Lower lobe of right lung (tissue), 2 donors: Measurements from ENCODE around the gene CCDC92. TPM values are rescaled to one million over a fixed set of nuclear protein-coding genes. Genes with fewer than 3 reads are reported as not detected.

Experiments
- ATAC-seq, 2 donors: fragments of 200-7000 bp; cut with Tn5 transposase; one replicate each; pipeline ENCODE4 v1.9.1; 2020 to 2022; ENCODE audit warnings: mild to moderate bottlenecking in 2 of 2, moderate library complexity in 2 of 2
- DNase-seq: peaks from one replicate; pipeline ENCODE4 v3.0.0-alpha.2; 2020
- H3K27ac ChIP-seq: fragments of 200-600 bp; one replicate; pipeline ENCODE4 v1.8.0; 2022
- H3K27me3 ChIP-seq: fragments of 200-600 bp; one replicate; pipeline ENCODE4 v1.8.0; 2022; ENCODE audit warnings: low read depth
- H3K36me3 ChIP-seq: fragments of 200-600 bp; one replicate; pipeline ENCODE4 v1.8.0; 2022; ENCODE audit warnings: mild to moderate bottlenecking
- H3K4me1 ChIP-seq: fragments of 200-600 bp; one replicate; pipeline ENCODE4 v1.8.0; 2022
- H3K4me3 ChIP-seq: fragments of 200-600 bp; one replicate; pipeline ENCODE4 v1.8.0; 2022; ENCODE audit warnings: mild to moderate bottlenecking
- H3K9me3 ChIP-seq: fragments of 200-600 bp; one replicate; pipeline ENCODE4 v1.8.0; 2022
- intact Hi-C: fragments of 100-400 bp; cut with DNase I; formaldehyde crosslinking; loops from one replicate; pipeline ENCODE4 v1.11.0; 2022
- total RNA-seq: library from RNA; stranded (reverse); fragmentation: NEBNext Ultra II Directional; extraction: Animal tissue kit (Norgen Biotek cat#: 25700); gene quantifications from one replicate; pipeline ENCODE4 v1.2.1, GENCODE V29; 2021
- TF ChIP-seq, protein P1 (sequence below): fragments of 200-600 bp; IDR thresholded peaks from one replicate; pipeline ENCODE4 v1.8.0; 2022; ENCODE audit warnings: antibody characterized with exemption, mild to moderate bottlenecking
- donor health status: DM: no; HTN: yes; CAD: no; lungs with severe emphysema.

Gene CCDC92
- total RNA-seq, 1 donor from 2014 or later: 47.6 TPM

DNA sequence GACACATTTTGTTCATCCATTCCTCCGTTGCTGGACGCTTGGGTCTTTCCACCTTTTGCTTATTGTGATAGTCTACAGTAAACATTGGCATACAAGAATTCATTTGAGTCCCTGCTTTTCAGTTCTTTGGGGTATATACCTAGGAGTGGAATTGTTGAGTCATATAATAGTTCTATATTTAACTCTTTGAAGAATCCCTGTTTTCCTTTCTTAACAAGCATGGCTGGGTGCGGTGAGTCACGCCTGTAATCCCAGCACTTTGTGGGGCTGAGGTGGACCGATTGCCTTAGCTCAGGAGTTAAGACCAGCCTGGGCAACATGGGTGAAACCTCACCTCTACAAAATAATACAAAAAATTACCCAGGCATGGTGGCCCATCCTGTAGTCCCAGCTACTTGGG is 75.4 kb downstream of the CCDC92 start:
- Histone ChIP-seq H3K9me3 (no peaks in the 10 kb centered on the region), H3K4me3 (no peak overlapping the region), H3K36me3 (no peaks in the 10 kb centered on the region), H3K27ac (no peak overlapping the region), H3K4me1 (no peaks in the 10 kb centered on the region), H3K27me3 (peaks cover 4% of the 10 kb centered on the region)
- no peak for DNase-seq
- TF ChIP-seq, protein P1, sequence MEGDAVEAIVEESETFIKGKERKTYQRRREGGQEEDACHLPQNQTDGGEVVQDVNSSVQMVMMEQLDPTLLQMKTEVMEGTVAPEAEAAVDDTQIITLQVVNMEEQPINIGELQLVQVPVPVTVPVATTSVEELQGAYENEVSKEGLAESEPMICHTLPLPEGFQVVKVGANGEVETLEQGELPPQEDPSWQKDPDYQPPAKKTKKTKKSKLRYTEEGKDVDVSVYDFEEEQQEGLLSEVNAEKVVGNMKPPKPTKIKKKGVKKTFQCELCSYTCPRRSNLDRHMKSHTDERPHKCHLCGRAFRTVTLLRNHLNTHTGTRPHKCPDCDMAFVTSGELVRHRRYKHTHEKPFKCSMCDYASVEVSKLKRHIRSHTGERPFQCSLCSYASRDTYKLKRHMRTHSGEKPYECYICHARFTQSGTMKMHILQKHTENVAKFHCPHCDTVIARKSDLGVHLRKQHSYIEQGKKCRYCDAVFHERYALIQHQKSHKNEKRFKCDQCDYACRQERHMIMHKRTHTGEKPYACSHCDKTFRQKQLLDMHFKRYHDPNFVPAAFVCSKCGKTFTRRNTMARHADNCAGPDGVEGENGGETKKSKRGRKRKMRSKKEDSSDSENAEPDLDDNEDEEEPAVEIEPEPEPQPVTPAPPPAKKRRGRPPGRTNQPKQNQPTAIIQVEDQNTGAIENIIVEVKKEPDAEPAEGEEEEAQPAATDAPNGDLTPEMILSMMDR: no peak
- no peak for ATAC-seq
- intact Hi-C loops: no loop called here

GRCh38 chr12:123896767-123897166 is 75.9 kb downstream of the CCDC92 start:
- TF ChIP-seq, protein P1: no peak
- intact Hi-C loops: no loop called here
- Histone ChIP-seq H3K36me3 (no peaks in the 10 kb centered on the region), H3K4me3 (no peak overlapping the region), H3K9me3 (no peaks in the 10 kb centered on the region), H3K4me1 (no peaks in the 10 kb centered on the region), H3K27ac (no peak overlapping the region), H3K27me3 (peaks cover 8% of the 10 kb centered on the region)
- DNase-seq: no peak
- ATAC-seq: no peak

DNA sequence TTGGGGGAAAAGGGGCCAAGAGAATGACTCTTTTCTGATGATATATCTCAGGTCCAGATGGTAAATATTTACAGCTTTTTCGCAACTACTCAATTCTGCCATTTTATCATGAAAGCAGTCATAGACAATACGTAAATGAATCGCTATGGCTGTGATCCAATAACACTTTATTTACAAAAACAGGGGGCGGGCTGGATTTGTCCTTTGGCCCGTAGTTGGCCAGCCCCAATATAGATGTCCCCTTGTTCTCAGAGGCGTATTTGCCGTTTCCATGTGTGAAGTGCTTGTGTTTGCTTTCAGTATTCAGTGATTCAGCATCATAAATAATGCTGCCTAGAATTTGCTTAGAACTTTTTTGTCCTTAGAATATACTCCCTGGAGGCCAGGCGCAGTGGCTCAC is 77.2 kb downstream of the CCDC92 start:
- Histone ChIP-seq H3K4me3 (no peak overlapping the region), H3K36me3 (no peaks in the 10 kb centered on the region), H3K4me1 (no peaks in the 10 kb centered on the region), H3K9me3 (no peaks in the 10 kb centered on the region), H3K27ac (no peak overlapping the region), H3K27me3 (peaks cover 8% of the 10 kb centered on the region)
- TF ChIP-seq, protein P1: no peak
- DNase-seq (no peak), ATAC-seq (no peak)
- intact Hi-C loops: no loop called here

DNA sequence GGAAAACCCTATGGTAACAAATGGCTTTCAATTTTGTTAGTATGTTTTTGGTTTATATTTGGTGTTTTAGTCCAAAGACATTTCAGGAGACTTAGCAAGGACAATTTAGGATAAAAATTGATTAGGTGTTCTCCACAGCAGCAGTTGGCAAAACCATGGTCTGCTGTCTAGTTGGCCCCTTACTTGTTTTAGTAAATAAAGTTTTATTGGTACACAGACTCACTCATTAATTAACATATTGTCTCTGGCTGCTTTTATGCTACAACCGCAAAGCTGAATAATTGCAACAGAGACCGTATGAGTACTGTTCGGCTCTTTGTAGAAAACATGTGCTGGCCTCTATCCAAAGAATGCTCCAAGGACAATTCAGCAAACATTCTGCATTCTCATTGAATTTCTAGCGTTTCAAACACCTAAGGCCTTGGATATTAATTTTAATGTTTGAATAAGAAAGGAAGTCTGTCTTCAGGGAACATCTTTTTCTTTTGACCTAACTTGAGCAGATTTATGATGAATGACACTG is 77.7 kb downstream of the CCDC92 start:
- no peak for DNase-seq
- intact Hi-C loops: no loop called here
- TF ChIP-seq, protein P1: no peak
- Histone ChIP-seq H3K4me3 (no peak overlapping the region), H3K27me3 (peaks cover 8% of the 10 kb centered on the region), H3K9me3 (no peaks in the 10 kb centered on the region), H3K4me1 (no peaks in the 10 kb centered on the region), H3K27ac (no peak overlapping the region), H3K36me3 (no peaks in the 10 kb centered on the region)
- no peak for ATAC-seq

- DNase-seq (no peak), ATAC-seq (no peak)
- H3K27me3 ChIP-seq: peaks cover 8% of the 10 kb centered on the region
- no peak overlapping the region for H3K4me3 ChIP-seq
- H3K4me1 ChIP-seq: no peaks in the 10 kb centered on the region
- intact Hi-C loops: no loop called here
- no peaks in the 10 kb centered on the region for H3K9me3 ChIP-seq
- H3K36me3 ChIP-seq: no peaks in the 10 kb centered on the region
- TF ChIP-seq, protein P1: no peak
- H3K27ac ChIP-seq: no peak overlapping the region
Observed at GRCh38 chr12:123893276-123893675, 79.4 kb downstream of the CCDC92 start.

DNA sequence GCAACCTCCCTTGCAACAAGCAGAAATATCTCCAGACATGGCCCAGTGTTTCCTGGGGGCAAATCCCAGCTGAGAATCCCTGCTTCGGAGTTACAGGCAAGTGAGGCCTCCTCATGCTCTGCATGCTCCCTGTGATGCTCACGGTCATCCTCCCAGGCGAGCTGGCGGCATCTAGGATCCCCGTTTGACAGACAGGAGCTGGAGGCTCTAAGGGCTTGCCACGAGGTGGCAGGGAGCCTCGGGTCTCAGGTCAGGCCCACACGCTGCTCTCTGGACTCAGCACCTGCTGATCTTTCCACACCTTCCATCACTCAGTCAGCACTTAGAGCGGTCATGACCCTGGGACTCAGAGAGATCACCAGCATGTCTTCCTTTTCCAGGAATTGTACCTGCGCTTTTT is 79.8 kb downstream of the CCDC92 start:
- intact Hi-C loops: no loop called here
- ATAC-seq: no peak
- Histone ChIP-seq H3K27ac (no peak overlapping the region), H3K4me1 (no peaks in the 10 kb centered on the region), H3K27me3 (peaks cover 8% of the 10 kb centered on the region), H3K9me3 (no peaks in the 10 kb centered on the region), H3K36me3 (no peaks in the 10 kb centered on the region), H3K4me3 (no peak overlapping the region)
- no peak for DNase-seq
- TF ChIP-seq, protein P1: no peak
